IPS-18c (cell line): ENCODE results near the gene ERI2.
"Not testable (repeated sequence)": the region's sequence is repeated elsewhere in the genome, so short reads cannot be mapped to it uniquely, and the experiment has no call there.

ENCODE experiments used
- H3K4me3 ChIP-seq: 2 replicates; pipeline ENCODE4 v1.7.0; 2013; ENCODE audit warnings: low read depth, mild to moderate bottlenecking, low read length, moderate library complexity; ENCODE audit not compliant: insufficient read depth
- H3K9me3 ChIP-seq: one replicate; pipeline ENCODE4 v1.6.1; 2013; ENCODE audit warnings: mild to moderate bottlenecking, low read length, moderate library complexity; ENCODE audit not compliant: control insufficient read depth, insufficient read depth

Gene ERI2

GRCh38 chr16:20784204-20784603, 22.1 kb downstream of the ERI2 start:
- H3K4me3 ChIP-seq = no peak overlapping the region
- no peaks in the 10 kb centered on the region for H3K9me3 ChIP-seq

- H3K4me3 ChIP-seq = no peak overlapping the region
- no peaks in the 10 kb centered on the region for H3K9me3 ChIP-seq
Measured at GRCh38 chr16:20782470-20782869, 23.8 kb downstream of the ERI2 start.

GRCh38 chr16:20781697-20782096, 24.6 kb downstream of the ERI2 start:
- H3K4me3 ChIP-seq = no peak overlapping the region
- no peaks in the 10 kb centered on the region for H3K9me3 ChIP-seq

GRCh38 chr16:20774703-20775362, 31.4 kb downstream of the ERI2 start:
- Histone ChIP-seq H3K9me3 (no peaks in the 10 kb centered on the region), H3K4me3 (no peak overlapping the region)

GRCh38 chr16:20773679-20774078, 32.6 kb downstream of the ERI2 start:
- no peak overlapping the region for H3K4me3 ChIP-seq
- H3K9me3 ChIP-seq = no peaks in the 10 kb centered on the region

GRCh38 chr16:20768818-20769217, 37.5 kb downstream of the ERI2 start:
- no peak overlapping the region for H3K4me3 ChIP-seq
- H3K9me3 ChIP-seq = no peaks in the 10 kb centered on the region

- no peak overlapping the region for H3K4me3 ChIP-seq
- H3K9me3 ChIP-seq = no peaks in the 10 kb centered on the region
Measured at GRCh38 chr16:20768121-20768520, 38.2 kb downstream of the ERI2 start.

- no peaks in the 10 kb centered on the region for H3K9me3 ChIP-seq
- H3K4me3 ChIP-seq = no peak overlapping the region
Measured at GRCh38 chr16:20767577-20767976, 38.7 kb downstream of the ERI2 start.

GRCh38 chr16:20766294-20766693, 40.0 kb downstream of the ERI2 start:
- Histone ChIP-seq H3K9me3 (no peaks in the 10 kb centered on the region), H3K4me3 (no peak overlapping the region)

GRCh38 chr16:20765732-20766131, 40.5 kb downstream of the ERI2 start:
- H3K9me3 ChIP-seq = no peaks in the 10 kb centered on the region
- no peak overlapping the region for H3K4me3 ChIP-seq

- H3K9me3 ChIP-seq, H3K4me3 ChIP-seq: not testable (repeated sequence)
Measured at GRCh38 chr16:20764448-20764847, 41.8 kb downstream of the ERI2 start.

GRCh38 chr16:20763461-20764232, 42.6 kb downstream of the ERI2 start, which contains the start of gene ACSM3:
ACSM3 (plus strand) TSS chr16:20764014; CDS start chr16:20770035, 6,021 bp downstream.
- H3K4me3 ChIP-seq = peak within 1 kb of the TSS; percentile 42; the same call in 1 of the 2 replicates
- H3K9me3 ChIP-seq = no peaks in the 10 kb centered on the region

GRCh38 chr16:20762404-20763123, 43.7 kb downstream of the ERI2 start:
- Histone ChIP-seq H3K9me3 (no peaks in the 10 kb centered on the region), H3K4me3 (no peak overlapping the region)

GRCh38 chr16:20761175-20761574, 45.1 kb downstream of the ERI2 start:
- H3K9me3 ChIP-seq = no peaks in the 10 kb centered on the region
- no peak overlapping the region for H3K4me3 ChIP-seq

- H3K9me3 ChIP-seq = no peaks in the 10 kb centered on the region
- H3K4me3 ChIP-seq = no peak overlapping the region
Measured at GRCh38 chr16:20760346-20760745, 45.9 kb downstream of the ERI2 start.

GRCh38 chr16:20755799-20756198, 50.5 kb downstream of the ERI2 start:
- not testable (repeated sequence) for H3K9me3 ChIP-seq, H3K4me3 ChIP-seq

- H3K9me3 ChIP-seq = no peaks in the 10 kb centered on the region
- H3K4me3 ChIP-seq = no peak overlapping the region
Measured at GRCh38 chr16:20755238-20755637, 51.0 kb downstream of the ERI2 start.

GRCh38 chr16:20753727-20754126, 52.5 kb downstream of the ERI2 start:
- no peaks in the 10 kb centered on the region for H3K9me3 ChIP-seq
- H3K4me3 ChIP-seq = no peak overlapping the region
